Fibroblast of skin of abdomen (primary cell): ENCODE results near the gene CHMP4A.
A peak's percentile ranks its signal among the peaks of the same experiment; 100 is the strongest.
"Not testable (repeated sequence)": the region's sequence is repeated elsewhere in the genome, so short reads cannot be mapped to it uniquely, and the experiment has no call there.

Experiments used
- DNase-seq: peaks from one replicate; pipeline ENCODE4 v3.0.0-alpha.2; 2013

CHMP4A gene

GRCh38 chr14:24246765-24247212 is 33.5 kb upstream of the CHMP4A start:
- no peak for DNase-seq

GRCh38 chr14:24245350-24245749 is 32.1 kb upstream of the CHMP4A start:
- DNase-seq: not testable (repeated sequence)

DNA sequence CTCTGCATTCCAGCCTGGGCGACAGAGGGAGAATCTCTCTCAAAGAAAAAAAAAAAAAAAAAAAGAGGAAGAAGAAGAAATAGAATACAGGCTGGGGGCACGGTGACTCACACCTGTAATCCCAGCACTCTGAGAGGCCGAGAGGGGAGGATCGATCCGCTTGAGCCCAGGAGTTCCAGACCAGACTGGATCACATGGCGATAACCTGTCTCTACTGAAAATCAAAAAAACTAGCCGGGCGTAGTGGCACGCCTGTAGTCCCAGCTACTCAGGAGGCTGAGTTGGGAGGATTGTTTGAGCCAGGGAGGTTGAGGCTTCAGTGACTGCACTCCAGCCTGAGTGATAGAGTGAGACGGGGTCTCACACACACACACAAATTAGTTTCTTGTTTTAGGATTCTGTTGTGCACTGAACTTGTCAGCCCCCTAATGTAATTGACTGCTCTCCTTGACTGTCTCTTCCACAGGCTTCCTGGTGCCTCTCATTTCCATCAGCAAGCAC is 30.1 kb upstream of the CHMP4A start:
- peak; percentile 30 for DNase-seq

GRCh38 chr14:24241829-24242443 is 28.6 kb upstream of the CHMP4A start:
- peak; percentile 92 for DNase-seq

GRCh38 chr14:24240110-24240918 is 27.0 kb upstream of the CHMP4A start:
- DNase-seq: no peak

- DNase-seq: no peak
Observed at GRCh38 chr14:24238527-24239037, 25.3 kb upstream of the CHMP4A start.

GRCh38 chr14:24238123-24238522 is 24.8 kb upstream of the CHMP4A start:
- no peak for DNase-seq

GRCh38 chr14:24237463-24237955 is 24.2 kb upstream of the CHMP4A start:
- no peak for DNase-seq

DNA sequence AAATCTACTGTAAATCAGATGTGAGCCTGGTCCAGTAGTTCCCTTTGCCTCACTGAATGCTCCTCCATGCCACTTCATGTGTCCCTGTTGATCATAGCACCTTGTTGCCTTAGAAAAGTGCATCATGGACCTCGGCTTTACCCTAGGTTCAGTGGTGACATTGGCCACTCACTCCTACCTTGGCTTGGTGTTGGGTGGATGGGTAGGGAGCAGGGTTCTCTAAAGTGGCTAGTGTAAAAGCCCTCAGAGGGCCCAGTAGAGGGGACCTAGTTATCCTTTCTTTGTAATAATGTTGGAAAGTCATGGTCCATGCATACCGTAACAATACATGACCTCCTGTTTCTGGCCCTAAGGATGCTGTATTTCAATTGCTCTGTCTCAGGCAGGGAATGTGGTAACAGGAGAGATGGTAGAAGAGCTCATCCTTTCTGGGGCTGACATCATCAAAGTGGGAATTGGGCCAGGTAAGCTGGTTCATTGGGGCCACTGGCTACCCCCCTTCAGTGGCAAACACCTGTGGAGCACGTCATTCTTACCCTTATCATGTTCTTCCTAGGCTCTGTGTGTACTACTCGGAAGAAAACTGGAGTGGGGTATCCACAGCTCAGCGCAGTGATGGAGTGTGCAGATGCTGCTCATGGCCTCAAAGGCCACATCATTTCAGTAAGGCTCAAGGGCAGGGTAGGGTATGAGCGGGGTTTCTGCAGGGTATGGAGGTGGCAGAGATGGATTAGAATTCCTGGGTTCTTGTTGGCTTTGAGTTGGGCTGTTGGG is 23.6 kb upstream of the CHMP4A start:
- no peak for DNase-seq

DNA sequence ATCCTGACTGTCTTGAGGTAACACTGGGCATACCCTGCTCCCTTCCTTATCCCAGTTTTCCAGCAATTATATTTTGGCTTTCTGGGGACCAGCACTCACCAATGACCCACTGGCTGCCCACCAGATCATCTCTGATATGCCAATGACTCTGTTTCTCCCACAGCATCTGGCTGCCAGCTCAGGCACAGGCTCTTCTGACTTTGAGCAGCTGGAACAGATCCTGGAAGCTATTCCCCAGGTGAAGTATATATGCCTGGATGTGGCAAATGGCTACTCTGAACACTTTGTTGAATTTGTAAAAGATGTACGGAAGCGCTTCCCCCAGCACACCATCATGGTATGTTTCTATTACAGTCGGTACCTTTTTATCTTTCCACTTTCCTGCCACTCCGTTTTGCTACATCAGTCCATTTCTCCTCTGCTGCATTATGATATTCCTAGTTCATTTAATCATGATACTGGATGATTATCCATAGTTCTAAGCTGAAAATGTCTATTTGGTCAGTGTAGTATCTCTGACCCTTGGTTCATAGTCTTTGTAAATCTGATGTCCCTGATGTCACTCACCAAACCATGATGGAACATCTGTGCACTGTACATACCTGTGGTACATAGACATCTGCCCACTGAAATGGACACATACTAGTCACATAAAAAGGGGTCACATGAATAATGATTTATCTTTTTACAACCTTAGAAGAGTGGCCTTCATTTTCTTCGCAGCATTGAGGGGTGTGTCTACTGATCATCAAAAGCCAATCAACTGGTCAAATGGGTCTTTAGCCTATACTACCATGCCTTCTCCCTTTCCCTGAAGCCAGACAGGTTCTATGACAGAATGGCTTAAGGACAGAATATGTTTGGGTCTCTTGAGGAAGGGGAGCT is 22.8 kb upstream of the CHMP4A start:
- no peak for DNase-seq

- DNase-seq: no peak
Observed at GRCh38 chr14:24234095-24235005, 21.1 kb upstream of the CHMP4A start.

- DNase-seq: no peak
Observed at GRCh38 chr14:24233538-24233866, 20.2 kb upstream of the CHMP4A start.

DNA sequence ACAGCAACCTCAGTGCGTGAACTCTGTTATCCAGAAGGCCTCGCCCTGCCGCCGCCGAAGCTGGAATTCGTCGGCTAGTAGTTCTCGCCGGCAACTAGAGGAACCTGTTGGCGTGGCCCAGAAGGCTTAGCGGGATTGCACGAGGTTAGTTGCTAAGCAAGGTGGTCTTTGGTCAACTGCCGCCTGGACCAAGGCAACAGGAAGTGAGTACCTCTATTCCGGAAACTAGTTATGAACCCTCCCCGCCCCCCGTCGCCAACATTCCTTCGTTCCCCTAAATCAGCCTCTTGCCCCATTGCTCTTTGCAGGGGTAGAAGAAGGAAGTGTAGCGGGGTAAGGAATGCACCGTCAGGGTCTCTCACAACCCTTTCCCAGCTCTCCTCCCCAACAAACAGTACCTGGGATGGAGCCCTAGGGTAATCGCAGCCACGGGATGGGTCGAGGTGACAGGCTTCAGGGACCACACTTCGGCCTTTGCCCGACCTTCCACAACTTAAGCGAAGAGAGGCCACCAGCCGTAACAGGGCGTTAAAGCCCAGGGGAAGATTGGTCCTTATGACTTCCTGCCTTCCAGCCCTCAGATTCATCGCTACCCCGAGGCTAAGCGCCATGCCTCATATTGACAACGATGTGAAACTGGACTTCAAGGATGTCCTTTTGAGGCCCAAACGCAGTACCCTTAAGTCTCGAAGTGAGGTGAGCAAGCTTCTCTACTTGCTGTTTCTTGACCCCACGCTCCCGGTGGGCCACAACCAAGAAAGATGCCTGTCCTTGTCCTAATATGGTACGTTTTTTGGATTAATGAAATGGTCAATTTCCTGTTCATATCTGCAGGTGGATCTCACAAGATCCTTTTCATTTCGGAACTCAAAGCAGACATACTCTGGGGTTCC is 19.6 kb upstream of the CHMP4A start, which contains the start of gene GMPR2:
TSS of gene GMPR2 (plus strand) at position 285 of the 893 bp plus-strand sequence. CDS start at position 610, 325 bp downstream.
- no peak for DNase-seq

- peak; percentile 98 for DNase-seq
Observed at GRCh38 chr14:24232121-24232644, 18.9 kb upstream of the CHMP4A start, which contains the start of gene NEDD8. NEDD8 (minus strand) TSS chr14:24232367; CDS start chr14:24232267, 100 bp downstream.

GRCh38 chr14:24231263-24232120 is 18.2 kb upstream of the CHMP4A start:
- no peak for DNase-seq

DNA sequence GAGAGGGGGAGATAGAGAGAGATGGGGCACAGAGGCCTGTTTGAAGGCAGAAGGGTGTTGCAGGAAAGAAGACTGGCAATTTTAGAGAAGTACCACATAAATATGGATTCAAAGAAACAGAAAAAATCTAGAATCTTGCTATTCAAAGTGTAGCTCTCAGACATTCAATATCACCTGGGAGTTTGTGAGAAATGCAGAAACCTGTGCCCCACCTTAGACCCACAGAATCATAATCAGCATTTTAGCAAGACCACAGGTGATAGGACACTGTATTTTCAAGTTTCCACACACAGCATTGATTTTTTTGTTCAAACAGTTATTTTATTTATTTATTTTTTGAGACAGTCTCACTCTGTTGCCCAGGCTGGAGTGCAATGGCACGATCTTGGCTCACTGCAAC is 15.6 kb upstream of the CHMP4A start:
- no peak for DNase-seq

DNA sequence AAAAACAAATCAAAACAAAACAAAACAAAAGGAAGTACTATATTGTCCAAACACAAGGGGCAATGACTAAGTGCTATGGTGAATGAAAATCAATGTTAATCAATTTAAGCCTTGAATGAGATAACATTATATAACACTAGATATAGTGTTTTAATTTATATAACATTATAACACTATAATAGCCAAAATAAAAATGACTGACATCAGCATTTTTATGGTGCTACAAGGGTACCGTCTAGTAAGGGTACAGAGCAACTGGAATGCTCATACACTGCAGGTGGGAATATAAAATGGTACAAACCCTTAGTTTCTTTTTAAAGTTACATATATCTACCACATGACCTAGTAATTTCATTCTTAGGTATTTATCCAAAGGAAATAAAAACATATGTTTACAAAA is 13.2 kb upstream of the CHMP4A start:
- no peak for DNase-seq

DNA sequence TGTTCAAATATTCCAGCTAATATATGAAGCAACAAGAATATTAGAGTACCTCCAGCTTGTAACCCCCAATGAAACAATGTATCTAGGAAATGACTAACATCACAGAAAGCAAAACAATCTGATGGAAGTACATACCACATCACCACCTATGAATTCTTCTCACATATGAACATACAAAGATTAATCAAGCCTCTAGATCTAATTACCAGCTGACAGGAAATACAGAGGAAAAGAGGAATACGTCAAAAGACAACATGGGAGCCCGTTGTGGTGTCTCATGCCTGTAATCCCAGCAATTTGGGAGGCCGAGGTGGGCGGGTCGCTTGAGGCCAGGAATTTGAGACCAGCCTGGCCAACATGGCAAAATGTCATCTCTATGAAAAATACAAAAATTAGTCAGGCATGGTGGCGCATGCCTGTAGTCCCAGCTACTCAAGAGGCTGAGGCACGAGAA is 11.4 kb upstream of the CHMP4A start:
- DNase-seq: peak; percentile 93
